H9 (cell line): ENCODE data around the gene TAF15. TPM values are rescaled to one million over a fixed set of nuclear protein-coding genes. Genes with fewer than 3 reads are reported as not detected.

ENCODE experiments used
- DNase-seq: peaks from one replicate; pipeline ENCODE4 v3.0.0-alpha.2; 2017
- H2AFZ ChIP-seq: one replicate; pipeline ENCODE4 v1.6.1; 2013; ENCODE audit warnings: mild to moderate bottlenecking, low read length, control low read depth, moderate library complexity
- H2AK5ac ChIP-seq: 2 replicates; pipeline ENCODE4 v1.6.1; 2013; ENCODE audit warnings: low read length, control low read depth, mixed read lengths; ENCODE audit not compliant: insufficient read length
- H2BK120ac ChIP-seq: one replicate; pipeline ENCODE4 v1.6.1; 2013; ENCODE audit warnings: low read depth, mild to moderate bottlenecking, low read length, control low read depth, inconsistent platforms; ENCODE audit not compliant: poor library complexity, severe bottlenecking
- H2BK12ac ChIP-seq: 2 replicates; pipeline ENCODE4 v1.6.1; 2013; ENCODE audit warnings: low read length, control low read depth, mixed read lengths, low read depth; ENCODE audit not compliant: insufficient read length
- H2BK15ac ChIP-seq: 2 replicates; pipeline ENCODE4 v1.6.1; 2013; ENCODE audit warnings: low read depth, low read length, control low read depth
- H2BK20ac ChIP-seq: one replicate; pipeline ENCODE4 v1.6.1; 2013; ENCODE audit warnings: low read depth, mild to moderate bottlenecking, low read length, control low read depth, inconsistent platforms; ENCODE audit not compliant: poor library complexity, severe bottlenecking
- H2BK5ac ChIP-seq: 2 replicates; pipeline ENCODE4 v1.6.1; 2013; ENCODE audit warnings: low read length, control low read depth, mixed read lengths; ENCODE audit not compliant: insufficient read length
- H3K14ac ChIP-seq: 2 replicates; pipeline ENCODE4 v1.6.1; 2013; ENCODE audit warnings: low read length, control low read depth; ENCODE audit not compliant: insufficient read depth
- H3K18ac ChIP-seq: 2 replicates; pipeline ENCODE4 v1.6.1; 2013; ENCODE audit warnings: low read depth, mild to moderate bottlenecking, mixed read lengths, low read length, control low read depth; ENCODE audit not compliant: insufficient read length
- H3K23ac ChIP-seq: 2 replicates; pipeline ENCODE4 v1.6.1; 2013; ENCODE audit warnings: low read length, control low read depth, mixed read lengths, low read depth; ENCODE audit not compliant: insufficient read length
- H3K23me2 ChIP-seq: 2 replicates; pipeline ENCODE4 v1.6.1; 2013; ENCODE audit warnings: low read depth, mild to moderate bottlenecking, mixed read lengths, low read length, control low read depth; ENCODE audit not compliant: insufficient read length, poor library complexity, severe bottlenecking
- H3K27ac ChIP-seq: 2 replicates; pipeline ENCODE4 v1.5.1; 2013; ENCODE audit warnings: low read length, control low read depth, mixed read lengths, low read depth; ENCODE audit not compliant: insufficient read length
- H3K27me3 ChIP-seq: 2 replicates; pipeline ENCODE4 v1.6.1; 2013; ENCODE audit warnings: low read length, control low read depth, inconsistent platforms; ENCODE audit not compliant: insufficient read depth
- H3K4ac ChIP-seq: 2 replicates; pipeline ENCODE4 v1.6.1; 2013; ENCODE audit warnings: low read depth, mild to moderate bottlenecking, control low read depth, inconsistent platforms, low read length, moderate library complexity
- H3K4me1 ChIP-seq: 2 replicates; pipeline ENCODE4 v1.6.1; 2013; ENCODE audit warnings: low read length, control low read depth, inconsistent platforms; ENCODE audit not compliant: insufficient read depth
- H3K4me2 ChIP-seq: 2 replicates; pipeline ENCODE4 v1.6.1; 2013; ENCODE audit warnings: low read length, control low read depth, mixed read lengths; ENCODE audit not compliant: insufficient read length, insufficient read depth
- H3K56ac ChIP-seq: 2 replicates; pipeline ENCODE4 v1.6.1; 2013; ENCODE audit warnings: low read depth, mild to moderate bottlenecking, mixed read lengths, low read length, control low read depth; ENCODE audit not compliant: insufficient read length
- H3K79me1 ChIP-seq: 2 replicates; pipeline ENCODE4 v1.6.1; 2013; ENCODE audit warnings: low read depth, mild to moderate bottlenecking, moderate library complexity, low read length, control low read depth, inconsistent platforms; ENCODE audit not compliant: insufficient read depth, poor library complexity, severe bottlenecking
- H3K79me2 ChIP-seq: 2 replicates; pipeline ENCODE4 v1.6.1; 2013; ENCODE audit warnings: low read length, control low read depth, inconsistent platforms; ENCODE audit not compliant: insufficient read depth
- H3K9ac ChIP-seq: 2 replicates; pipeline ENCODE4 v1.6.1; 2013; ENCODE audit warnings: low read length, control low read depth, mixed read lengths; ENCODE audit not compliant: insufficient read length; ENCODE audit errors: extremely low read depth
- H3K9me3 ChIP-seq: one replicate; pipeline ENCODE4 v1.6.1; 2013; ENCODE audit warnings: low read depth, low read length, inconsistent platforms; ENCODE audit not compliant: control insufficient read depth
- H3T11ph ChIP-seq: one replicate; pipeline ENCODE4 v1.6.1; 2013; ENCODE audit warnings: mild to moderate bottlenecking, low read length, control low read depth, inconsistent platforms
- H4K20me1 ChIP-seq: one replicate; pipeline ENCODE4 v1.6.1; 2013; ENCODE audit not compliant: control insufficient read depth, insufficient read length, insufficient read depth
- H4K5ac ChIP-seq: 2 replicates; pipeline ENCODE4 v1.6.1; 2013; ENCODE audit warnings: low read depth, mild to moderate bottlenecking, mixed read lengths, low read length, control low read depth; ENCODE audit not compliant: insufficient read length
- H4K8ac ChIP-seq: replicated peaks from 2 replicates; pipeline ENCODE4 v1.6.1; 2013; ENCODE audit warnings: low read length, control low read depth, mixed read lengths, low read depth; ENCODE audit not compliant: insufficient read length
- H4K91ac ChIP-seq: 2 replicates; pipeline ENCODE4 v1.6.1; 2013; ENCODE audit warnings: low read depth, mild to moderate bottlenecking, moderate library complexity, mixed read lengths, low read length, control low read depth; ENCODE audit not compliant: insufficient read length
- H3K27ac Mint-ChIP-seq, 3 experiments: 2 replicates in 2 of 3; 3 replicates in 1 of 3; pipeline ENCODE4 v1.8.0; 2020 to 2021; ENCODE audit warnings: mixed read lengths in 3 of 3, mild to moderate bottlenecking in 1 of 3, moderate library complexity in 1 of 3
- H3K27me3 Mint-ChIP-seq: 2 replicates; pipeline ENCODE4 v1.8.0; 2021; ENCODE audit warnings: low read depth, mild to moderate bottlenecking, moderate library complexity, mixed read lengths
- H3K36me3 Mint-ChIP-seq, 3 experiments: 2 replicates in 2 of 3; 3 replicates in 1 of 3; pipeline ENCODE4 v1.8.0; 2020 to 2021; ENCODE audit warnings: low read depth in 3 of 3, mixed read lengths in 3 of 3; ENCODE audit not compliant: insufficient read depth in 1 of 3
- H3K4me1 Mint-ChIP-seq, 2 experiments: 2 replicates each; pipeline ENCODE4 v1.8.0; 2020; ENCODE audit warnings: mixed read lengths in 2 of 2
- H3K4me3 Mint-ChIP-seq, 2 experiments: 2 replicates in 1 of 2; 3 replicates in 1 of 2; pipeline ENCODE4 v1.8.0; 2020 to 2021; ENCODE audit warnings: mild to moderate bottlenecking in 2 of 2, mixed read lengths in 2 of 2, moderate library complexity in 1 of 2
- H3K9me3 Mint-ChIP-seq, 2 experiments: 2 replicates in 1 of 2; 3 replicates in 1 of 2; pipeline ENCODE4 v1.8.0; 2020; ENCODE audit warnings: mild to moderate bottlenecking in 2 of 2, mixed read lengths in 2 of 2, moderate library complexity in 1 of 2
- CTCF ChIP-seq: fragments of 200-600 bp; sonication (generic); conservative IDR thresholded peaks from 3 replicates; pipeline ENCODE4 v1.8.0; 2021; ENCODE audit warnings: antibody characterized with exemption, mild to moderate bottlenecking
- WGBS: extraction: QIAGEN DNeasy Blood & Tissue Kit; methylation state at CpG from one replicate; pipeline ENCODE4 v1.1.7; 2013; ENCODE audit warnings: missing lambda C conversion rate, low lambda C conversion rate, mixed read lengths; ENCODE audit not compliant: insufficient read length; ENCODE audit errors: extremely low coverage; 5-methylcytosine and 5-hydroxymethylcytosine counted together
- total RNA-seq: library from RNA; stranded (reverse); gene quantifications from 2 replicates; pipeline ENCODE4 v1.2.1, GENCODE V29; 2021

TAF15 gene
- total RNA-seq, 1 experiment from 2014 or later: 304 TPM

GRCh38 chr17:35791681-35792350 lies 17.5 kb upstream of the TAF15 start:
- Histone ChIP-seq H4K91ac (no peak overlapping the region), H3K4me2 (no peak overlapping the region), H4K5ac (no peak overlapping the region), H3K18ac (no peak overlapping the region), H3K9ac (no peak overlapping the region), H2AFZ (no peak overlapping the region), H3K56ac (no peak overlapping the region), H3K23me2 (peaks cover 6% of the 10 kb centered on the region), H4K20me1 (no peaks in the 10 kb centered on the region), H2BK5ac (no peak overlapping the region), H3K9me3 (no peaks in the 10 kb centered on the region), H2BK120ac (no peak overlapping the region), H3K4ac (no peak overlapping the region), H3K79me1 (no peaks in the 10 kb centered on the region), H3K27ac (no peak overlapping the region), H2AK5ac (no peak overlapping the region), H3T11ph (no peak overlapping the region), H2BK15ac (no peak overlapping the region), H3K79me2 (no peaks in the 10 kb centered on the region), H2BK12ac (no peak overlapping the region), H3K14ac (no peak overlapping the region), H3K23ac (no peak overlapping the region), H3K27me3 (peaks cover 28% of the 10 kb centered on the region), H4K8ac (no peak overlapping the region), H2BK20ac (no peak overlapping the region), H3K4me1 (0 out of 2 replicates have a peak, but pooled peaks cover 2% of the 10 kb centered on the region)
- no peak for DNase-seq
- TF ChIP-seq CTCF: no peak
- Mint-ChIP-seq H3K4me1 (peaks cover 6 to 23% of the 10 kb centered on the region in 2 experiments), H3K27ac (no peak overlapping the region), H3K9me3 (no peaks in the 10 kb centered on the region), H3K4me3 (no peak overlapping the region; a peak in 1 of 5 replicates), H3K36me3 (no peaks in the 10 kb centered on the region), H3K27me3 (peaks cover 91% of the 10 kb centered on the region)
- WGBS: no CpG with 5 or more reads among the region's 9 CpGs
